K562 (cell line): ENCODE measurements around the gene ATP13A2. TPM values are rescaled to one million over a fixed set of nuclear protein-coding genes. Genes with fewer than 3 reads are reported as not detected.

ENCODE experiments used
- ATAC-seq: fragments of 200-7000 bp; cut with Tn5 transposase; 3 replicates; pipeline ENCODE4 v1.9.1; 2020; ENCODE audit warnings: moderate library complexity
- BruUV-seq: library from RNA; stranded (reverse); fragments of 400-500 nt; replicated peaks from 2 replicates; lab custom pipeline; 2021; lab: Mats Ljungman, UMichigan
- CTCF ChIA-PET: fragments of 300-600 bp; formaldehyde crosslinking; extraction: SDS; loops from one replicate; lab custom pipeline; 2021; ENCODE audit warnings: low intra/inter-chr PET ratio; lab: Yijun Ruan, JAX
- POLR2A ChIA-PET: fragments of 300-600, 350-650 bp; sonication (Branson Sonifier 250); formaldehyde crosslinking; extraction: SDS; loops from one replicate; lab custom pipeline; 2021; ENCODE audit warnings: antibody characterized with exemption, inconsistent platforms; lab: Yijun Ruan, JAX
- DNase-seq, 4 experiments: peaks; one replicate each; pipeline versions ENCODE4 v3.0.0 to v3.0.0-alpha.2; 2011 to 2018; ENCODE audit warnings: low spot score in 3 of 4, mixed read lengths in 3 of 4; ENCODE audit errors: extremely low read depth in 1 of 4
- FAIRE-seq: peaks from 2 replicates; lab custom pipeline; 2011; peaks lifted over from hg19 to GRCh38; lab: Jason Lieb, UNC
- H2AFZ ChIP-seq: 2 replicates; pipeline ENCODE4 v1.6.0; 2011; ENCODE audit warnings: low read depth, low read length, control low read depth, inconsistent platforms
- H3K27ac ChIP-seq: fragments of 200-600 bp; 3 replicates; pipeline ENCODE4 v1.8.0; 2011; ENCODE audit warnings: low read depth, mild to moderate bottlenecking, control low read depth, inconsistent platforms, low read length, moderate library complexity, mixed read lengths; ENCODE audit errors: extremely low read depth
- H3K27me3 ChIP-seq, 2 experiments: fragments of 300-600 bp in 1 of 2; 2 replicates in 1 of 2; 3 replicates in 1 of 2; pipeline versions ENCODE4 v1.6.0 to v1.8.0; 2011; ENCODE audit warnings: inconsistent platforms in 2 of 2, low read length in 2 of 2, mild to moderate bottlenecking in 1 of 2, mixed read lengths in 1 of 2, moderate library complexity in 1 of 2; ENCODE audit not compliant: control insufficient read depth in 2 of 2, insufficient read depth in 2 of 2
- H3K36me3 ChIP-seq: fragments of 300-600 bp; 3 replicates; pipeline ENCODE4 v1.8.0; 2011; ENCODE audit warnings: mild to moderate bottlenecking, low read length, inconsistent platforms; ENCODE audit not compliant: control insufficient read depth, insufficient read depth
- H3K4me1 ChIP-seq, 2 experiments: fragments of 200-600 bp in 1 of 2; replicated peaks in 1 of 2; 2 replicates in 1 of 2; 3 replicates in 1 of 2; pipeline versions ENCODE4 v1.5.1 to v1.8.0; 2011; ENCODE audit warnings: inconsistent platforms in 2 of 2, low read length in 2 of 2, mild to moderate bottlenecking in 1 of 2, mixed read lengths in 1 of 2, moderate library complexity in 1 of 2; ENCODE audit not compliant: control insufficient read depth in 2 of 2, insufficient read depth in 2 of 2
- H3K4me2 ChIP-seq: 2 replicates; pipeline ENCODE4 v1.6.1; 2011; ENCODE audit warnings: low read length, control low read depth, inconsistent platforms, mixed read lengths; ENCODE audit not compliant: insufficient read depth
- H3K4me3 ChIP-seq: fragments of 200-600 bp; sonication (generic), shearing (Covaris generic); 2 replicates; pipeline ENCODE4 v1.5.1; 2016; ENCODE audit warnings: control low read depth, inconsistent platforms
- H3K79me2 ChIP-seq: fragments of 200-600 bp; 3 replicates; pipeline ENCODE4 v1.8.0; 2011; ENCODE audit warnings: low read length, inconsistent platforms; ENCODE audit not compliant: control insufficient read depth, insufficient read depth
- H3K9ac ChIP-seq, 2 experiments: 2 replicates each; pipeline versions ENCODE4 v1.6.0 to v1.6.1; 2011; ENCODE audit warnings: low read depth in 2 of 2, low read length in 2 of 2, control low read depth in 1 of 2, inconsistent platforms in 1 of 2, mild to moderate bottlenecking in 1 of 2, mixed read lengths in 1 of 2; ENCODE audit not compliant: insufficient read depth in 1 of 2
- H3K9me1 ChIP-seq: one replicate; pipeline ENCODE4 v1.6.0; 2011; ENCODE audit warnings: inconsistent platforms, mild to moderate bottlenecking, low read length, moderate library complexity; ENCODE audit not compliant: control insufficient read depth, insufficient read depth
- H3K9me3 ChIP-seq: replicated peaks from 2 replicates; pipeline ENCODE4 v1.5.1; 2011; ENCODE audit warnings: low read depth, low read length, inconsistent platforms; ENCODE audit not compliant: control insufficient read depth, insufficient read depth
- H4K20me1 ChIP-seq: replicated peaks from 2 replicates; pipeline ENCODE4 v1.6.1; 2011; ENCODE audit warnings: low read length, inconsistent platforms, mixed read lengths; ENCODE audit not compliant: control insufficient read depth, insufficient read depth
- CBX5 ChIP-seq: IDR thresholded peaks from 2 replicates; pipeline ENCODE4 v1.6.1; 2014; ENCODE audit warnings: low read depth, borderline replicate concordance
- PCBP1 ChIP-seq: fragments of 200-400 bp; formaldehyde crosslinking; IDR thresholded peaks from 2 replicates; pipeline ENCODE4 v1.6.1; 2018; ENCODE audit warnings: mild to moderate bottlenecking, low read depth, low read length; ENCODE audit not compliant: poor library complexity, severe bottlenecking
- ZNF253 ChIP-seq: fragments of 250-450 bp; sonication (Bioruptor Pico); conservative IDR thresholded peaks from 2 replicates; pipeline ENCODE4 v1.6.1; 2021; ENCODE audit warnings: mild to moderate bottlenecking
- WGBS: fragments of 100-300 bp; shearing (Covaris generic); methylation state at CpG from one replicate; pipeline ENCODE4 v1.1.6; 2016; ENCODE audit warnings: low coverage, mixed read lengths; ENCODE audit not compliant: insufficient coverage; ENCODE audit errors: missing lambda C conversion rate; 5-methylcytosine and 5-hydroxymethylcytosine counted together
- in situ Hi-C: fragments of 300-500 bp; cut with MboI; formaldehyde crosslinking; loops from 4 replicates; pipeline ENCODE4 v1.15.0; 2018; ENCODE audit warnings: inconsistent platforms, mixed read lengths
- intact Hi-C: fragments of 100-400 bp; cut with micrococcal nuclease; formaldehyde crosslinking; loops from 2 replicates; pipeline ENCODE4 v1.14.2; 2022
- polyA plus RNA-seq, 8 experiments: library from polyadenylated mRNA; depleted of rRNA in 4 of 8; stranded (reverse) in 5 of 8; unstranded in 3 of 8; fragments of >200 nt; fragmentation: Nextera tagmentation in 2 of 8; fragmentation: Illumina TruSeq in 1 of 8; extraction: Ambion mirVana in 2 of 8; extraction: Trizol in 1 of 8; gene quantifications; 2 replicates each; pipeline versions ENCODE4 v1.2.1 to v1.2.3, GENCODE V29; 2011 to 2014; ENCODE audit warnings: inconsistent platforms in 1 of 8, missing spikeins in 1 of 8
- total RNA-seq, 7 experiments: library from RNA; depleted of rRNA in 6 of 7; stranded (reverse); fragments of >200 nt in 6 of 7; fragmentation: Illumina TruSeq in 2 of 7; extraction: Trizol in 2 of 7; gene quantifications; 2 replicates each; pipeline versions ENCODE4 v1.2.1 to v1.2.3, GENCODE V29; 2011 to 2021; ENCODE audit warnings: low replicate concordance in 1 of 7
- TF ChIP-seq, protein P1 (sequence below): sonication (generic); formaldehyde crosslinking; IDR thresholded peaks from 2 replicates; pipeline ENCODE4 v1.8.0; 2022; ENCODE audit warnings: mild to moderate bottlenecking, missing genetic modification reagents
- TF ChIP-seq, protein P2 (sequence below): fragments of 150-350 bp; conservative IDR thresholded peaks from 2 replicates; pipeline ENCODE4 v1.6.1; 2014; ENCODE audit warnings: low read length

Gene ATP13A2
- total and polyA plus RNA-seq, 9 of the 15 experiments (the other 6 are each of a cell fraction or from before 2014, with no cell fraction given) = 0.36 to 56.3 (median 16.3) TPM

DNA sequence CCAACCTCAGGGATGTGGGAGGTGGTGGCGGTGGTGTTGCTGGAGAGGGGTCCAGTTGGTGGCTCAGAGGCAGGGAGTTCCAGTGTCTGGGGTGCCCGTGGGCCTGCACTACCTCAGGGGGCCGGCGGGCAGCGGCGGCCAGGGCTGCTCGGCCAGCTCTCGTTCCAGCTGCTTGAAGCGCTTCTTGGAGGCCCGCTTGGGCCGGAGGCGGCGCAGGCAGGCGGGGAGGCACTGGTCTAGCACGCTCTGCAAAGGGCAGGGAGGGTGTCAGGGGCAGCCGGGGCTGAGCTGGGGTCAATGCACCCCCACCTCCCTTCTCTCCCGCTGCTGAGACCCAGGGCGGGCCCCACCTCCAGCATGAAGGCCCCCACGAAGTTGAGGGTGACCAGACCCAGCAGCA lies 25.6 kb downstream of the ATP13A2 start:
- H3K9ac ChIP-seq = peak overlapping the region in 1 of 2 experiments; percentile 26; a peak in 1 of 4 replicates
- no peak overlapping the region for H2AFZ ChIP-seq
- FAIRE-seq = no peak
- in situ Hi-C loops = no loop called here
- no peak for ATAC-seq
- intact Hi-C loops = no loop called here
- TSS peak; percentile 41 for BruUV-seq
- H3K4me1 ChIP-seq = peaks cover 0 to 16% of the 10 kb centered on the region in 2 experiments; a peak in 2 of 5 replicates
- ChIA-PET POLR2A (interaction anchor here (2.3 kb wide), 1 partner anchor 11 kb away, joined by 8 read pairs; no protein-coding TSS in a partner anchor), CTCF (no interaction called here)
- TF ChIP-seq CBX5 (no peak), PCBP1 (peak; percentile 22)
- H4K20me1 ChIP-seq = peaks cover 5% of the 10 kb centered on the region
- no peaks in the 10 kb centered on the region for H3K9me3 ChIP-seq
- H3K27me3 ChIP-seq = peaks cover 4 to 5% of the 10 kb centered on the region in 2 experiments; a peak in 3 of 5 replicates
- H3K27ac ChIP-seq = no peak overlapping the region
- no peak overlapping the region for H3K4me2 ChIP-seq
- WGBS = 88% methylated on average over 15 of the region's 19 CpGs
- no peak for DNase-seq
- no peaks in the 10 kb centered on the region for H3K79me2 ChIP-seq
- H3K4me3 ChIP-seq = no peak overlapping the region
- H3K9me1 ChIP-seq = peaks cover 4% of the 10 kb centered on the region
- peaks cover 13% of the 10 kb centered on the region; the same call in 1 of the 3 replicates for H3K36me3 ChIP-seq

DNA sequence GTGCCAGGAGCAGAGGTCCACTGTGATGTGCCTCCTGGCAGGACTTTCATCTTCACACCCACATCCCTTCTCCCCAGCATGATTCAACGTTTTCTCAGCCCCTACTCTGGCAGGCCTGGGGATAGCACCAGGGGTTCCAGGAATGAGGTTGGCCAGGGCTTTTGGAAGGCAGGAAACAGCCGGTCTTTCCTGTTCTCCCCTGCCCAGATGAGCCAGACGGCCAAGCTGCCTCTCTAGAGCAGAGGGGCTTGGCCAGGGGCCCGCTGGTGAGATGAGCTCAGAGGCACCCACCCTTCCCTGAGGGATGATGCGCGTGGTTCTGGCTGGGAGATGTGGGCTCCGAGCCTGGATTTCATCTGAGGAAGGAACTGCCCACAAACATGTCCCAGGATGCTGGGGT lies 27.0 kb downstream of the ATP13A2 start:
- peaks cover 5% of the 10 kb centered on the region for H4K20me1 ChIP-seq
- H3K9ac ChIP-seq = 0 out of 4 replicates have a peak overlapping the region, but pooled peaks of 1 of the 2 experiments have one; percentile 48
- ATAC-seq = no peak
- intact Hi-C loops = no loop called here
- H3K9me3 ChIP-seq = no peaks in the 10 kb centered on the region
- CTCF ChIA-PET = no interaction called here
- peaks cover 12 to 15% of the 10 kb centered on the region in 2 experiments; a peak in 3 of 5 replicates for H3K27me3 ChIP-seq
- DNase-seq = no peak
- 33% methylated on average over 6 of the region's 7 CpGs for WGBS
- peaks cover 0 to 23% of the 10 kb centered on the region in 2 experiments; a peak in 2 of 5 replicates for H3K4me1 ChIP-seq
- no peak for FAIRE-seq
- no peak overlapping the region for H3K4me2 ChIP-seq
- H3K27ac ChIP-seq = no peak overlapping the region
- no peak overlapping the region for H2AFZ ChIP-seq
- BruUV-seq = no TSS peak
- POLR2A ChIA-PET = interaction anchor here (0.7 to 2.3 kb wide), 2 partner anchors 9 to 79 kb away, joined by 3 to 8 read pairs; no protein-coding TSS in a partner anchor
- no peaks in the 10 kb centered on the region for H3K79me2 ChIP-seq
- H3K36me3 ChIP-seq = peaks cover 13% of the 10 kb centered on the region; the same call in 1 of the 3 replicates
- in situ Hi-C loops = no loop called here
- H3K9me1 ChIP-seq = peaks cover 4% of the 10 kb centered on the region
- no peak overlapping the region for H3K4me3 ChIP-seq
- TF ChIP-seq, protein P1, sequence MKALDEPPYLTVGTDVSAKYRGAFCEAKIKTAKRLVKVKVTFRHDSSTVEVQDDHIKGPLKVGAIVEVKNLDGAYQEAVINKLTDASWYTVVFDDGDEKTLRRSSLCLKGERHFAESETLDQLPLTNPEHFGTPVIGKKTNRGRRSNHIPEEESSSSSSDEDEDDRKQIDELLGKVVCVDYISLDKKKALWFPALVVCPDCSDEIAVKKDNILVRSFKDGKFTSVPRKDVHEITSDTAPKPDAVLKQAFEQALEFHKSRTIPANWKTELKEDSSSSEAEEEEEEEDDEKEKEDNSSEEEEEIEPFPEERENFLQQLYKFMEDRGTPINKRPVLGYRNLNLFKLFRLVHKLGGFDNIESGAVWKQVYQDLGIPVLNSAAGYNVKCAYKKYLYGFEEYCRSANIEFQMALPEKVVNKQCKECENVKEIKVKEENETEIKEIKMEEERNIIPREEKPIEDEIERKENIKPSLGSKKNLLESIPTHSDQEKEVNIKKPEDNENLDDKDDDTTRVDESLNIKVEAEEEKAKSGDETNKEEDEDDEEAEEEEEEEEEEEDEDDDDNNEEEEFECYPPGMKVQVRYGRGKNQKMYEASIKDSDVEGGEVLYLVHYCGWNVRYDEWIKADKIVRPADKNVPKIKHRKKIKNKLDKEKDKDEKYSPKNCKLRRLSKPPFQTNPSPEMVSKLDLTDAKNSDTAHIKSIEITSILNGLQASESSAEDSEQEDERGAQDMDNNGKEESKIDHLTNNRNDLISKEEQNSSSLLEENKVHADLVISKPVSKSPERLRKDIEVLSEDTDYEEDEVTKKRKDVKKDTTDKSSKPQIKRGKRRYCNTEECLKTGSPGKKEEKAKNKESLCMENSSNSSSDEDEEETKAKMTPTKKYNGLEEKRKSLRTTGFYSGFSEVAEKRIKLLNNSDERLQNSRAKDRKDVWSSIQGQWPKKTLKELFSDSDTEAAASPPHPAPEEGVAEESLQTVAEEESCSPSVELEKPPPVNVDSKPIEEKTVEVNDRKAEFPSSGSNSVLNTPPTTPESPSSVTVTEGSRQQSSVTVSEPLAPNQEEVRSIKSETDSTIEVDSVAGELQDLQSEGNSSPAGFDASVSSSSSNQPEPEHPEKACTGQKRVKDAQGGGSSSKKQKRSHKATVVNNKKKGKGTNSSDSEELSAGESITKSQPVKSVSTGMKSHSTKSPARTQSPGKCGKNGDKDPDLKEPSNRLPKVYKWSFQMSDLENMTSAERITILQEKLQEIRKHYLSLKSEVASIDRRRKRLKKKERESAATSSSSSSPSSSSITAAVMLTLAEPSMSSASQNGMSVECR = no peak
- TF ChIP-seq ZNF253 (CRISPR knock-in tag) = no peak
- TF ChIP-seq, protein P2, sequence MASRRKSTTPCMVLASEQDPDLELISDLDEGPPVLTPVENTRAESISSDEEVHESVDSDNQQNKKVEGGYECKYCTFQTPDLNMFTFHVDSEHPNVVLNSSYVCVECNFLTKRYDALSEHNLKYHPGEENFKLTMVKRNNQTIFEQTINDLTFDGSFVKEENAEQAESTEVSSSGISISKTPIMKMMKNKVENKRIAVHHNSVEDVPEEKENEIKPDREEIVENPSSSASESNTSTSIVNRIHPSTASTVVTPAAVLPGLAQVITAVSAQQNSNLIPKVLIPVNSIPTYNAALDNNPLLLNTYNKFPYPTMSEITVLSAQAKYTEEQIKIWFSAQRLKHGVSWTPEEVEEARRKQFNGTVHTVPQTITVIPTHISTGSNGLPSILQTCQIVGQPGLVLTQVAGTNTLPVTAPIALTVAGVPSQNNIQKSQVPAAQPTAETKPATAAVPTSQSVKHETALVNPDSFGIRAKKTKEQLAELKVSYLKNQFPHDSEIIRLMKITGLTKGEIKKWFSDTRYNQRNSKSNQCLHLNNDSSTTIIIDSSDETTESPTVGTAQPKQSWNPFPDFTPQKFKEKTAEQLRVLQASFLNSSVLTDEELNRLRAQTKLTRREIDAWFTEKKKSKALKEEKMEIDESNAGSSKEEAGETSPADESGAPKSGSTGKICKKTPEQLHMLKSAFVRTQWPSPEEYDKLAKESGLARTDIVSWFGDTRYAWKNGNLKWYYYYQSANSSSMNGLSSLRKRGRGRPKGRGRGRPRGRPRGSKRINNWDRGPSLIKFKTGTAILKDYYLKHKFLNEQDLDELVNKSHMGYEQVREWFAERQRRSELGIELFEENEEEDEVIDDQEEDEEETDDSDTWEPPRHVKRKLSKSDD = no peak
